Measurements from ENCODE around the gene LHFPL2. TPM values are rescaled to one million over a fixed set of nuclear protein-coding genes. Genes with fewer than 3 reads are reported as not detected.
A peak's percentile ranks its signal among the peaks of the same experiment; 100 is the strongest.

Gene LHFPL2
- total RNA-seq, 1 experiment from 2014 or later: 49.7 TPM

DNA sequence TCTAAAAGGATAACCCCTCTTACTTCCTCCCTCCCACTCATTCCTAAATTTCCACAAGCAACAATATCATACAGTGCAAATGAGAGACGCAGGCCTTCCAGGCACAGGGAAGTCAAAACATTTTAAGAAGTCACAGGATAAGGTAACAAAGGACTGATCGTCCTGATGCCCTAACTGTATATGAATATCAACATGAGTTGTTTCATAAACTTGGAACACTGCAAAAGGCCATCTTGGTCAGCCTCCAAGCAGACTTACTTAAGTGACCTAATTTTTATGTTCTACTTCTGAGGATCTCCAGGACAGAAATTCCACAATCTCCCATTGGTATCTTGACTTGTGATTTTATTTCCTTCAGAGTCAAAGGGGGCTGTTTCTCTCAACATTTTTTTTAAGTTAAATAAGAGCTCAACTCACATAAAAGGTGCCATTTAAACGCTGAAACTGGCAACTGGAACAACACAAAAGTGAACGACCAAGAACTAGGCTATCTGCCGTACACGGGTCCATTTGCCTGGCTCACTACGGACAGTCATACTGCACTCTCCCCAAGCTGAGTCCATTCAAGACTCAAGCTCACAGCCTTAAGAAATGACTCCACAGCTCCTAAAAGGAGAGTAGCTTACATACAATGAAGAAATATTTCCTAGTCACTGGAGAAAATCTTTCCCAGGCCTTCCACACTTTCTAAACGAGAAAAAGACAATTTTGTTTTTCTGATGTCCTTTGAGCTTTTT lies 71.3 kb downstream of the LHFPL2 start:
- intact Hi-C loops (cut with micrococcal nuclease; ENCODE audit: unreplicated experiment): no loop called here
- ChIA-PET POLR2A (no interaction called here), CTCF (no interaction called here)
- Histone ChIP-seq H3K9me3 (no peaks in the 10 kb centered on the region), H3K4me1 (peaks cover 6% of the 10 kb centered on the region; the same call in 1 of the 2 replicates), H3K36me3 (ENCODE audit: control insufficient read depth, insufficient read depth, low read length) (no peaks in the 10 kb centered on the region; the same call in 1 of the 2 replicates), H3K4me3 (ENCODE audit: low read depth, low read length) (no peak overlapping the region), H3K27me3 (replicated peaks; ENCODE audit: control insufficient read depth, insufficient read depth, low read length) (no peaks in the 10 kb centered on the region)
- Mint-ChIP-seq H3K9me3 (ENCODE audit: unreplicated experiment) (no peaks in the 10 kb centered on the region), H3K27ac (ENCODE audit: unreplicated experiment) (peak overlapping the region; percentile 47), H3K36me3 (ENCODE audit: insufficient read depth, unreplicated experiment) (peaks cover 33% of the 10 kb centered on the region), H3K27me3 (ENCODE audit: insufficient read depth, unreplicated experiment) (no peaks in the 10 kb centered on the region), H3K4me1 (ENCODE audit: low read depth, unreplicated experiment) (peaks cover 16% of the 10 kb centered on the region), H3K4me3 (ENCODE audit: unreplicated experiment) (no peak overlapping the region)
- no peak for TF ChIP-seq CTCF (IDR thresholded peaks at IDR 0.05; ENCODE audit: insufficient read depth in 1 of 2, low read depth in 1 of 2, low read length in 1 of 2, severe bottlenecking in 1 of 2, unreplicated experiment in 1 of 2)
- BruUV-seq (replicated peaks): no TSS peak
- DNase-seq: no peak

GRCh38 chr5:78576376-78576775 lies 72.2 kb downstream of the LHFPL2 start:
- no peak overlapping the region for H3K4me3 ChIP-seq (ENCODE audit: low read depth, low read length)
- DNase-seq: no peak
- Mint-ChIP-seq H3K4me3 (ENCODE audit: unreplicated experiment) (no peak overlapping the region), H3K4me1 (ENCODE audit: low read depth, unreplicated experiment) (peaks cover 23% of the 10 kb centered on the region), H3K36me3 (ENCODE audit: insufficient read depth, unreplicated experiment) (peaks cover 37% of the 10 kb centered on the region), H3K27me3 (ENCODE audit: insufficient read depth, unreplicated experiment) (no peaks in the 10 kb centered on the region), H3K27ac (ENCODE audit: unreplicated experiment) (peak overlapping the region; percentile 47), H3K9me3 (ENCODE audit: unreplicated experiment) (no peaks in the 10 kb centered on the region)
- intact Hi-C loops (cut with micrococcal nuclease; ENCODE audit: unreplicated experiment): no loop called here
- no peaks in the 10 kb centered on the region; the same call in 1 of the 2 replicates for H3K36me3 ChIP-seq (ENCODE audit: control insufficient read depth, insufficient read depth, low read length)
- H3K9me3 ChIP-seq: no peaks in the 10 kb centered on the region
- POLR2A ChIA-PET: no interaction called here
- H3K4me1 ChIP-seq: peaks cover 6% of the 10 kb centered on the region; the same call in 1 of the 2 replicates
- CTCF ChIA-PET: no interaction called here
- TF ChIP-seq CTCF (IDR thresholded peaks at IDR 0.05; ENCODE audit: insufficient read depth in 1 of 2, low read depth in 1 of 2, low read length in 1 of 2, severe bottlenecking in 1 of 2, unreplicated experiment in 1 of 2): no peak
- no peaks in the 10 kb centered on the region for H3K27me3 ChIP-seq (replicated peaks; ENCODE audit: control insufficient read depth, insufficient read depth, low read length)
- no TSS peak for BruUV-seq (replicated peaks)

DNA sequence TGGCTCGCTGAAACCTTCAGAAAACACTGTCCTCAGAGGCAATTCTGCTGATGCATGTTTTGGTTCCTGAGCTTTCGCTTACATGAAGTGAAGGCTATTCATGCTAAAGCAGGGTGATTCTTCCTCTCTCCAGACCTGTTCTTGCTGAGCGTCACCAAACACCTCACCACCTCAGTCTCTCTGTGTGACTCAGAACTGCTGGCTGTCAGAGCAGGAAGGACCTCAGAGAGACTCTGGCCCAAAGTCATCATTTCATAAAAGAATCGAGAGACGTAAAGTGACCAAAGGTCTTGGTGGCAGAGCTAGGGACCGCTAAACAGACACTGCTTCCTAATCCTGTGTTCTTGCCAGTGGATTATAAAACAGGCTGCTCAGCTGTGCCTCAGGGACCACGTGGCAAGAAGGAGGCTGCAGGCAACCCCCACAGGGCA lies 73.8 kb downstream of the LHFPL2 start:
- BruUV-seq (replicated peaks): no TSS peak
- no peaks in the 10 kb centered on the region for H3K9me3 ChIP-seq
- no peaks in the 10 kb centered on the region for H3K27me3 ChIP-seq (replicated peaks; ENCODE audit: control insufficient read depth, insufficient read depth, low read length)
- Mint-ChIP-seq H3K4me3 (ENCODE audit: unreplicated experiment) (no peak overlapping the region), H3K4me1 (ENCODE audit: low read depth, unreplicated experiment) (peaks cover 36% of the 10 kb centered on the region), H3K36me3 (ENCODE audit: insufficient read depth, unreplicated experiment) (peaks cover 37% of the 10 kb centered on the region), H3K27ac (ENCODE audit: unreplicated experiment) (no peak overlapping the region), H3K27me3 (ENCODE audit: insufficient read depth, unreplicated experiment) (no peaks in the 10 kb centered on the region), H3K9me3 (ENCODE audit: unreplicated experiment) (no peaks in the 10 kb centered on the region)
- CTCF ChIA-PET: no interaction called here
- no peak for TF ChIP-seq CTCF (IDR thresholded peaks at IDR 0.05; ENCODE audit: insufficient read depth in 1 of 2, low read depth in 1 of 2, low read length in 1 of 2, severe bottlenecking in 1 of 2, unreplicated experiment in 1 of 2)
- intact Hi-C loops (cut with micrococcal nuclease; ENCODE audit: unreplicated experiment): no loop called here
- no peak for DNase-seq
- POLR2A ChIA-PET: no interaction called here
- no peak overlapping the region for H3K4me3 ChIP-seq (ENCODE audit: low read depth, low read length)
- no peaks in the 10 kb centered on the region; the same call in 1 of the 2 replicates for H3K36me3 ChIP-seq (ENCODE audit: control insufficient read depth, insufficient read depth, low read length)
- H3K4me1 ChIP-seq: peaks cover 11% of the 10 kb centered on the region; the same call in 1 of the 2 replicates

Data from Caco-2 (cell line).